SK-N-SH treated with all-trans-retinoic acid at 6 μM for 48 hours (cell line): Measurements from ENCODE around the gene ZNF490.

Experiments
- ATAC-seq: fragments of 200-7000 bp; cut with Tn5 transposase; 3 replicates; pipeline ENCODE4 v1.9.1; 2020; ENCODE audit warnings: mild to moderate bottlenecking, moderate library complexity
- ARNTL ChIP-seq: fragments of 450-650 bp; formaldehyde crosslinking; IDR thresholded peaks from 2 replicates; pipeline ENCODE4 v1.5.0; 2020; ENCODE audit warnings: low read depth, mild to moderate bottlenecking, moderate library complexity, borderline replicate concordance
- BACH2 ChIP-seq: fragments of 250-450 bp; sonication (Bioruptor Pico); IDR thresholded peaks from 2 replicates; pipeline ENCODE4 v1.9.0; 2021; ENCODE audit warnings: mild to moderate bottlenecking, borderline replicate concordance
- CSDC2 ChIP-seq: fragments of 250-450 bp; sonication (Bioruptor Pico); IDR thresholded peaks from 2 replicates; pipeline ENCODE4 v1.5.0; 2020; ENCODE audit warnings: mild to moderate bottlenecking, moderate library complexity
- CSRNP3 ChIP-seq: fragments of 250-450 bp; sonication (Bioruptor Pico); IDR thresholded peaks from 2 replicates; pipeline ENCODE4 v1.5.1; 2021; ENCODE audit warnings: mild to moderate bottlenecking, moderate library complexity
- ESRRG ChIP-seq: fragments of 250-450 bp; sonication (Bioruptor Pico); IDR thresholded peaks from 2 replicates; pipeline ENCODE4 v1.6.1; 2021; ENCODE audit warnings: mild to moderate bottlenecking
- GLIS3 ChIP-seq: fragments of 250-450 bp; sonication (Bioruptor Pico); IDR thresholded peaks from 2 replicates; pipeline ENCODE4 v1.5.0; 2020; ENCODE audit warnings: mild to moderate bottlenecking, moderate library complexity
- ISL1 ChIP-seq: fragments of 250-450 bp; sonication (Bioruptor Pico); IDR thresholded peaks from 2 replicates; pipeline ENCODE4 v2.1.2; 2022; ENCODE audit warnings: mild to moderate bottlenecking, moderate library complexity
- POU6F1 ChIP-seq: fragments of 250-450 bp; sonication (Bioruptor Pico); IDR thresholded peaks from 2 replicates; pipeline ENCODE4 v1.8.0; 2021; ENCODE audit warnings: low read depth, mild to moderate bottlenecking, moderate library complexity, borderline replicate concordance
- PPARA ChIP-seq: fragments of 250-450 bp; sonication (Bioruptor Pico); IDR thresholded peaks from 2 replicates; pipeline ENCODE4 v1.5.0; 2020; ENCODE audit warnings: mild to moderate bottlenecking, borderline replicate concordance
- RARB ChIP-seq: fragments of 250-450 bp; sonication (Bioruptor Pico); IDR thresholded peaks from 2 replicates; pipeline ENCODE4 v1.8.0; 2021; ENCODE audit warnings: mild to moderate bottlenecking, moderate library complexity
- SNAI2 ChIP-seq: fragments of 250-450 bp; sonication (Bioruptor Pico); IDR thresholded peaks from 2 replicates; pipeline ENCODE4 v1.5.0; 2020; ENCODE audit warnings: mild to moderate bottlenecking, moderate library complexity
- TCF4 ChIP-seq: fragments of 250-450 bp; sonication (Bioruptor Pico); IDR thresholded peaks from 2 replicates; pipeline ENCODE4 v1.8.0; 2021; ENCODE audit warnings: mild to moderate bottlenecking, moderate library complexity, borderline replicate concordance
- TOX ChIP-seq: fragments of 250-450 bp; sonication (Bioruptor Pico); IDR thresholded peaks from 2 replicates; pipeline ENCODE4 v1.8.0; 2021; ENCODE audit warnings: mild to moderate bottlenecking, moderate library complexity, borderline replicate concordance
- ZC3H10 ChIP-seq: fragments of 250-450 bp; sonication (Bioruptor Pico); IDR thresholded peaks from 2 replicates; pipeline ENCODE4 v1.5.1; 2021; ENCODE audit warnings: mild to moderate bottlenecking, moderate library complexity
- ZFP3 ChIP-seq: fragments of 250-450 bp; sonication (Bioruptor Pico); IDR thresholded peaks from 2 replicates; pipeline ENCODE4 v1.5.0; 2020; ENCODE audit warnings: mild to moderate bottlenecking, moderate library complexity
- ZFP30 ChIP-seq: fragments of 450-650 bp; formaldehyde crosslinking; IDR thresholded peaks from 2 replicates; pipeline ENCODE4 v1.5.0; 2022; ENCODE audit warnings: mild to moderate bottlenecking, moderate library complexity
- ZNF565 ChIP-seq: fragments of 450-650 bp; formaldehyde crosslinking; conservative IDR thresholded peaks from 2 replicates; pipeline ENCODE4 v1.5.0; 2020; ENCODE audit warnings: low read depth, mild to moderate bottlenecking, moderate library complexity
- ZNF70 ChIP-seq: fragments of 450-650 bp; formaldehyde crosslinking; IDR thresholded peaks from 2 replicates; pipeline ENCODE4 v1.5.0; 2020; ENCODE audit warnings: mild to moderate bottlenecking, moderate library complexity
- ZNF8 ChIP-seq: fragments of 450-650 bp; formaldehyde crosslinking; IDR thresholded peaks from 2 replicates; pipeline ENCODE4 v1.5.0; 2020; ENCODE audit warnings: mild to moderate bottlenecking, moderate library complexity
- TF ChIP-seq, protein P1 (sequence below): fragments of 250-450 bp; sonication (Bioruptor Pico); IDR thresholded peaks from 2 replicates; pipeline ENCODE4 v1.5.0; 2020; ENCODE audit warnings: mild to moderate bottlenecking, moderate library complexity
- TF ChIP-seq, protein P2 (sequence below): fragments of 250-450 bp; sonication (Bioruptor Pico); IDR thresholded peaks from 2 replicates; pipeline ENCODE4 v1.8.0; 2020; ENCODE audit warnings: mild to moderate bottlenecking, moderate library complexity, borderline replicate concordance

ZNF490 gene

DNA sequence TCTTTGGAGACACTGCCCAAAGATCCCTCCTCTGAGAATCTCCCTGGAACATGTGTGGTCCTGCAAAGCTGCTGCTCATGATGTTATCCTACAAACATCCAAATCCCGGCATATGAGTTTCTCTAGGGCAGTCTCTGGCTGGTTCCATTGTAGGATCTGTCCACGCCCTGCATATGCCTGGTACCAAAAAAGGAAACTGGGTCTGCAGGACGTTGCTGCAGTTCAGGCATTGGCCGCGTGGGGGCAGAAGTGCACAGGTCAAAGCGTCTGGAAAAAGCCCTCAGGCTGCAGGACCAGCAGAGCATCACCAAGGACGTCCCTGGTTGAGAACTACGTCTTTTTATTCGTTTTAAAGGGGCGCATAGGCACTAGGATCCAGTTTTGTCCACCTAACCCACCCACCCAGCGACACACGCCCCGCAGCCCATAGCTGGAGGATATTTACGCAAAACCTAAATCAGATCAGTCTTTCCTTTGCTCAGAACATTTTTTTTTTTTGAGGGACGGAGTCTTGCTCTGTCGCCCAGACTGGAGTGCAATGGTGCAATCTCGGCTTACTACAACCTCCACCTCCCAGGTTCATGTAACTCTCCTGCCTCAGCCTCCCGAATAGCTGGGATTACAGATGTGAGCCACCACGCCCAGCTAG is 46.5 kb downstream of the ZNF490 start:
- peak; percentile 98 for ATAC-seq
- no peak for TF ChIP-seq CSRNP3 (CRISPR knock-in tag)

GRCh38 chr19:12555456-12555930 is 55.1 kb downstream of the ZNF490 start:
- ATAC-seq = no peak
- no peak for TF ChIP-seq TCF4 (CRISPR knock-in tag)
- no peak for TF ChIP-seq ZFP30 (CRISPR knock-in tag)
- TF ChIP-seq ESRRG (CRISPR knock-in tag) = no peak
- TF ChIP-seq BACH2 = no peak
- TF ChIP-seq ZNF565 = no peak
- TF ChIP-seq, protein P1, sequence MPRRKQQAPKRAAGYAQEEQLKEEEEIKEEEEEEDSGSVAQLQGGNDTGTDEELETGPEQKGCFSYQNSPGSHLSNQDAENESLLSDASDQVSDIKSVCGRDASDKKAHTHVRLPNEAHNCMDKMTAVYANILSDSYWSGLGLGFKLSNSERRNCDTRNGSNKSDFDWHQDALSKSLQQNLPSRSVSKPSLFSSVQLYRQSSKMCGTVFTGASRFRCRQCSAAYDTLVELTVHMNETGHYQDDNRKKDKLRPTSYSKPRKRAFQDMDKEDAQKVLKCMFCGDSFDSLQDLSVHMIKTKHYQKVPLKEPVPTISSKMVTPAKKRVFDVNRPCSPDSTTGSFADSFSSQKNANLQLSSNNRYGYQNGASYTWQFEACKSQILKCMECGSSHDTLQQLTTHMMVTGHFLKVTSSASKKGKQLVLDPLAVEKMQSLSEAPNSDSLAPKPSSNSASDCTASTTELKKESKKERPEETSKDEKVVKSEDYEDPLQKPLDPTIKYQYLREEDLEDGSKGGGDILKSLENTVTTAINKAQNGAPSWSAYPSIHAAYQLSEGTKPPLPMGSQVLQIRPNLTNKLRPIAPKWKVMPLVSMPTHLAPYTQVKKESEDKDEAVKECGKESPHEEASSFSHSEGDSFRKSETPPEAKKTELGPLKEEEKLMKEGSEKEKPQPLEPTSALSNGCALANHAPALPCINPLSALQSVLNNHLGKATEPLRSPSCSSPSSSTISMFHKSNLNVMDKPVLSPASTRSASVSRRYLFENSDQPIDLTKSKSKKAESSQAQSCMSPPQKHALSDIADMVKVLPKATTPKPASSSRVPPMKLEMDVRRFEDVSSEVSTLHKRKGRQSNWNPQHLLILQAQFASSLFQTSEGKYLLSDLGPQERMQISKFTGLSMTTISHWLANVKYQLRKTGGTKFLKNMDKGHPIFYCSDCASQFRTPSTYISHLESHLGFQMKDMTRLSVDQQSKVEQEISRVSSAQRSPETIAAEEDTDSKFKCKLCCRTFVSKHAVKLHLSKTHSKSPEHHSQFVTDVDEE = no peak
- TF ChIP-seq ISL1 (CRISPR knock-in tag) = no peak
- TF ChIP-seq ZNF70 (CRISPR knock-in tag) = no peak
- no peak for TF ChIP-seq ZFP3 (CRISPR knock-in tag)
- TF ChIP-seq TOX = no peak
- TF ChIP-seq GLIS3 (CRISPR knock-in tag) = no peak
- TF ChIP-seq ZNF8 (CRISPR knock-in tag) = no peak
- TF ChIP-seq PPARA (CRISPR knock-in tag) = no peak
- TF ChIP-seq ZC3H10 (CRISPR knock-in tag) = no peak
- no peak for TF ChIP-seq POU6F1 (CRISPR knock-in tag)
- no peak for TF ChIP-seq CSRNP3 (CRISPR knock-in tag)
- TF ChIP-seq CSDC2 (CRISPR knock-in tag) = no peak
- TF ChIP-seq ARNTL (CRISPR knock-in tag) = no peak

DNA sequence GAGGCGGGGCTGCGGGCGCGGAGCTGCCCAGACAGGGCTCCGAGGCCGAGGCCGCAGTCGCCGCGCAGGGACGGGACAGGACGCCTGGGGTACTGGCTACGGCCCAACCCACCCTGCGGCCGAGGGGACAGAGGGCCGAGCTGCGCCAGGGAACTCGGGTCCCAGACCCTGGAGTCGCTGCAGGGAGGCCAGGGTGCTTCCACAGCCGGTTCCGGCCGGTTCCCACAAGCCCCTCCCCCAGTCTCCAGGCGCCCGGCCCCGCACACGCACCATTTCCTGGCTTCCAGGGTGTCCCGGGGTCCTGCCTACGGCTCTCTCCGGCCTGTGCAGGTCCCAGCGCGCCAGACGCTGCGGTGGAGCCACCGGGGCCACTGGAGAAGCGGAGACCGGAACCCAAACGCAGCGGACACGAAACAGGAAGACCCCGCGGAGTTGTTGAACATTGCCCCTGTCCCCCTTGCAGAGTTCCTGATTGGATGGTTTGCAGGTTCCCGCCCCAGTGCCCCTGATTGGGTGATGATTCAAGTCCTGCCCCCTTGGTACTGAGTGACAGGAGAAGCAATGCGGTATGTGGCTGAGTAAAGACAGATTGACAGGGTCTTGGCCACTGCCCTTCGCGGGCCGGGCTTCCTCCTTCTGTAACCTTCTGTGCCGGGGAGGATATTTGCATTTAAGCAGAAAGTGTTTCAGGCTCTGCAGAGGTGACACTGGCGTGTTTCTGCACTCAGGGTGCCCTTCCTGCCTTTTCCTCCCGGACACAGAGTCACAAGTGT is 59.4 kb downstream of the ZNF490 start, which contains the start of gene ZNF564:
ZNF564 (minus strand) TSS at position 423 of the 773 bp plus-strand sequence; CDS start at position 273, 150 bp downstream.
- ATAC-seq = peak; percentile 99
- TF ChIP-seq SNAI2 (CRISPR knock-in tag) = no peak
- no peak for TF ChIP-seq ESRRG (CRISPR knock-in tag)
- TF ChIP-seq POU6F1 (CRISPR knock-in tag) = no peak
- no peak for TF ChIP-seq RARB
- peak; percentile 57; the same call in 1 of the 2 replicates for TF ChIP-seq ZNF70 (CRISPR knock-in tag)
- no peak for TF ChIP-seq TCF4 (CRISPR knock-in tag)
- TF ChIP-seq, protein P2, sequence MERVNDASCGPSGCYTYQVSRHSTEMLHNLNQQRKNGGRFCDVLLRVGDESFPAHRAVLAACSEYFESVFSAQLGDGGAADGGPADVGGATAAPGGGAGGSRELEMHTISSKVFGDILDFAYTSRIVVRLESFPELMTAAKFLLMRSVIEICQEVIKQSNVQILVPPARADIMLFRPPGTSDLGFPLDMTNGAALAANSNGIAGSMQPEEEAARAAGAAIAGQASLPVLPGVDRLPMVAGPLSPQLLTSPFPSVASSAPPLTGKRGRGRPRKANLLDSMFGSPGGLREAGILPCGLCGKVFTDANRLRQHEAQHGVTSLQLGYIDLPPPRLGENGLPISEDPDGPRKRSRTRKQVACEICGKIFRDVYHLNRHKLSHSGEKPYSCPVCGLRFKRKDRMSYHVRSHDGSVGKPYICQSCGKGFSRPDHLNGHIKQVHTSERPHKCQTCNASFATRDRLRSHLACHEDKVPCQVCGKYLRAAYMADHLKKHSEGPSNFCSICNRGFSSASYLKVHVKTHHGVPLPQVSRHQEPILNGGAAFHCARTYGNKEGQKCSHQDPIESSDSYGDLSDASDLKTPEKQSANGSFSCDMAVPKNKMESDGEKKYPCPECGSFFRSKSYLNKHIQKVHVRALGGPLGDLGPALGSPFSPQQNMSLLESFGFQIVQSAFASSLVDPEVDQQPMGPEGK (CRISPR knock-in tag) = no peak
- TF ChIP-seq PPARA (CRISPR knock-in tag) = no peak
- TF ChIP-seq ZFP30 (CRISPR knock-in tag) = no peak
- no peak for TF ChIP-seq ZC3H10 (CRISPR knock-in tag)
- no peak for TF ChIP-seq TOX
- no peak for TF ChIP-seq ZNF565
- TF ChIP-seq ZNF8 (CRISPR knock-in tag) = 0 out of 2 replicates have a peak, but pooled peaks have one; percentile 5
- TF ChIP-seq ISL1 (CRISPR knock-in tag) = no peak
- no peak for TF ChIP-seq CSRNP3 (CRISPR knock-in tag)
- TF ChIP-seq ZFP3 (CRISPR knock-in tag) = peak; percentile 46; the same call in 1 of the 2 replicates
- TF ChIP-seq BACH2 = no peak
- no peak for TF ChIP-seq GLIS3 (CRISPR knock-in tag)
